WTC11 (cell line): ENCODE data around the gene SUPT20H. TPM values are rescaled to one million over a fixed set of nuclear protein-coding genes. Genes with fewer than 3 reads are reported as not detected.

Source experiments
- ATAC-seq: fragments of 200-7000 bp; cut with Tn5 transposase; 2 replicates; pipeline ENCODE4 v1.10.0; 2021; ENCODE audit warnings: mild to moderate bottlenecking, moderate library complexity
- CTCF ChIA-PET: fragments of 300-600 bp; sonication (Branson Sonifier 250); formaldehyde crosslinking; loops from one replicate; lab custom pipeline; 2021; ENCODE audit warnings: antibody characterized with exemption; lab: Charles Lee
- POLR2A ChIA-PET: fragments of 350-600 bp; sonication (Branson Sonifier 250); formaldehyde crosslinking; loops from one replicate; lab custom pipeline; 2021; ENCODE audit warnings: antibody characterized with exemption; lab: Charles Lee
- DNase-seq: peaks from one replicate; pipeline ENCODE4 v3.0.0; 2021; ENCODE audit warnings: low spot score
- H3K27ac Mint-ChIP-seq: 2 replicates; pipeline ENCODE4 v1.8.0; 2021; ENCODE audit warnings: mixed read lengths
- H3K27me3 Mint-ChIP-seq: 2 replicates; pipeline ENCODE4 v1.8.0; 2021; ENCODE audit warnings: low read depth, mild to moderate bottlenecking, moderate library complexity, mixed read lengths
- H3K36me3 Mint-ChIP-seq: 2 replicates; pipeline ENCODE4 v1.8.0; 2021; ENCODE audit warnings: mixed read lengths
- H3K4me1 Mint-ChIP-seq: 2 replicates; pipeline ENCODE4 v1.8.0; 2022; ENCODE audit warnings: mixed read lengths
- H3K4me3 Mint-ChIP-seq: 2 replicates; pipeline ENCODE4 v1.8.0; 2021; ENCODE audit warnings: mild to moderate bottlenecking, moderate library complexity, mixed read lengths
- H3K9me3 Mint-ChIP-seq: 2 replicates; pipeline ENCODE4 v1.8.0; 2021; ENCODE audit warnings: mixed read lengths
- CBFB ChIP-seq: sonication (generic); formaldehyde crosslinking; IDR thresholded peaks from 2 replicates; pipeline ENCODE4 v1.8.1; 2022; ENCODE audit warnings: mild to moderate bottlenecking, low read depth, missing genetic modification reagents
- CREB1 ChIP-seq: sonication (generic); formaldehyde crosslinking; IDR thresholded peaks from 2 replicates; pipeline ENCODE4 v1.8.0; 2023; ENCODE audit warnings: mild to moderate bottlenecking, missing genetic modification reagents
- EMX1 ChIP-seq: fragments of 250-450 bp; sonication (Bioruptor Pico); IDR thresholded peaks from 2 replicates; pipeline ENCODE4 v1.8.0; 2021; ENCODE audit warnings: mild to moderate bottlenecking
- ESRRA ChIP-seq: sonication (generic); formaldehyde crosslinking; IDR thresholded peaks from 2 replicates; pipeline ENCODE4 v1.8.1; 2022; ENCODE audit warnings: mild to moderate bottlenecking, missing genetic modification reagents, borderline replicate concordance
- FOXK1 ChIP-seq: sonication (generic); formaldehyde crosslinking; IDR thresholded peaks from 2 replicates; pipeline ENCODE4 v1.8.0; 2022; ENCODE audit warnings: mild to moderate bottlenecking, moderate library complexity, missing genetic modification reagents
- FOXP1 ChIP-seq: sonication (generic); formaldehyde crosslinking; IDR thresholded peaks from 2 replicates; pipeline ENCODE4 v1.8.0; 2022; ENCODE audit warnings: missing genetic modification reagents, mild to moderate bottlenecking, moderate library complexity, borderline replicate concordance
- GABPB1 ChIP-seq: sonication (generic); formaldehyde crosslinking; IDR thresholded peaks from 2 replicates; pipeline ENCODE4 v1.8.1; 2023; ENCODE audit warnings: mild to moderate bottlenecking, missing genetic modification reagents
- JUN ChIP-seq: sonication (generic); formaldehyde crosslinking; IDR thresholded peaks from 2 replicates; pipeline ENCODE4 v1.8.0; 2023; ENCODE audit warnings: mild to moderate bottlenecking, missing genetic modification reagents
- NFE2L1 ChIP-seq: sonication (generic); formaldehyde crosslinking; IDR thresholded peaks from 2 replicates; pipeline ENCODE4 v1.8.1; 2023; ENCODE audit warnings: missing genetic modification reagents
- NR2C2 ChIP-seq: sonication (generic); formaldehyde crosslinking; IDR thresholded peaks from 2 replicates; pipeline ENCODE4 v1.8.0; 2022; ENCODE audit warnings: mild to moderate bottlenecking, missing genetic modification reagents
- SMAD4 ChIP-seq: sonication (generic); formaldehyde crosslinking; IDR thresholded peaks from 2 replicates; pipeline ENCODE4 v1.8.0; 2022; ENCODE audit warnings: mild to moderate bottlenecking, missing genetic modification reagents
- ZNF423 ChIP-seq: fragments of 250-450 bp; sonication (Bioruptor Pico); IDR thresholded peaks from 2 replicates; pipeline ENCODE4 v2.1.2; 2022; ENCODE audit warnings: mild to moderate bottlenecking, moderate library complexity
- ZNF671 ChIP-seq: fragments of 250-450 bp; sonication (Bioruptor Pico); IDR thresholded peaks from 2 replicates; pipeline ENCODE4 v1.8.0; 2021; ENCODE audit warnings: mild to moderate bottlenecking
- ZSCAN18 ChIP-seq: fragments of 250-450 bp; sonication (Bioruptor Pico); IDR thresholded peaks from 2 replicates; pipeline ENCODE4 v2.1.2; 2022; ENCODE audit warnings: mild to moderate bottlenecking, moderate library complexity
- total RNA-seq: library from RNA; stranded (reverse); gene quantifications from 3 replicates; pipeline ENCODE4 v1.2.3, GENCODE V29; 2021
- TF ChIP-seq, protein P1 (sequence below): sonication (generic); formaldehyde crosslinking; IDR thresholded peaks from 2 replicates; pipeline ENCODE4 v1.8.1; 2023; ENCODE audit warnings: mild to moderate bottlenecking, missing genetic modification reagents
- TF ChIP-seq, protein P2 (sequence below): sonication (generic); formaldehyde crosslinking; IDR thresholded peaks from 2 replicates; pipeline ENCODE4 v1.8.1; 2022; ENCODE audit warnings: low read depth, missing genetic modification reagents, borderline replicate concordance
- TF ChIP-seq, protein P3 (sequence below): sonication (generic); formaldehyde crosslinking; IDR thresholded peaks from 2 replicates; pipeline ENCODE4 v1.8.1; 2022; ENCODE audit warnings: mild to moderate bottlenecking, moderate library complexity, missing genetic modification reagents
- TF ChIP-seq, protein P4 (sequence below): sonication (generic); formaldehyde crosslinking; IDR thresholded peaks from 2 replicates; pipeline ENCODE4 v1.8.1; 2023; ENCODE audit warnings: mild to moderate bottlenecking, missing genetic modification reagents
- TF ChIP-seq, protein P5 (sequence below): fragments of 250-450 bp; sonication (Bioruptor Pico); IDR thresholded peaks from 2 replicates; pipeline ENCODE4 v1.9.0; 2021; ENCODE audit warnings: moderate library complexity, mild to moderate bottlenecking, inconsistent platforms, borderline replicate concordance
- TF ChIP-seq, protein P6 (sequence below): sonication (generic); formaldehyde crosslinking; IDR thresholded peaks from 2 replicates; pipeline ENCODE4 v1.8.1; 2022; ENCODE audit warnings: low read depth, mild to moderate bottlenecking, moderate library complexity, missing genetic modification reagents, borderline replicate concordance
- TF ChIP-seq, protein P7 (sequence below): sonication (generic); formaldehyde crosslinking; IDR thresholded peaks from 2 replicates; pipeline ENCODE4 v1.8.0; 2023; ENCODE audit warnings: mild to moderate bottlenecking, missing genetic modification reagents
- TF ChIP-seq, protein P8 (sequence below): sonication (generic); formaldehyde crosslinking; IDR thresholded peaks from 2 replicates; pipeline ENCODE4 v1.8.0; 2022; ENCODE audit warnings: mild to moderate bottlenecking, missing genetic modification reagents

The SUPT20H gene
- total RNA-seq, 1 experiment from 2014 or later: 68.0 TPM

DNA sequence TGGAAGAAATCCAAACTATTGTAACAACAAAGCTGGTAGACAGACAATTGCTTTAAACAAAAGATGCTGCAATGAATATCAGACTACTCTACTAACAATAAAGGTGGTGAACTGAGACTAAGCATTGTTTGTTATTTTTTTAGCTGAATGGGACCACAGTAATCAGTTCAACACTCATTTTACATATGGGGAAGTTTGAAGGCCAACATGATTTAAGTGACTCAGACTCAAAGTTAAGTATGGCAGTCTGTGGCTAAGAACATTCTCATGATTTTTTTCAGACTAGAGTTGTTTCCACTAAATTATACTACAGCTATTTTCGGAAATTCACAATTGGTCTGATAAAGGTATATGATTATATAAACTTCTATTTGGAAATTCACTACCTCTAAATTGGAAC, 48.5 kb downstream of the SUPT20H start (continued):
- TF ChIP-seq, protein P1, sequence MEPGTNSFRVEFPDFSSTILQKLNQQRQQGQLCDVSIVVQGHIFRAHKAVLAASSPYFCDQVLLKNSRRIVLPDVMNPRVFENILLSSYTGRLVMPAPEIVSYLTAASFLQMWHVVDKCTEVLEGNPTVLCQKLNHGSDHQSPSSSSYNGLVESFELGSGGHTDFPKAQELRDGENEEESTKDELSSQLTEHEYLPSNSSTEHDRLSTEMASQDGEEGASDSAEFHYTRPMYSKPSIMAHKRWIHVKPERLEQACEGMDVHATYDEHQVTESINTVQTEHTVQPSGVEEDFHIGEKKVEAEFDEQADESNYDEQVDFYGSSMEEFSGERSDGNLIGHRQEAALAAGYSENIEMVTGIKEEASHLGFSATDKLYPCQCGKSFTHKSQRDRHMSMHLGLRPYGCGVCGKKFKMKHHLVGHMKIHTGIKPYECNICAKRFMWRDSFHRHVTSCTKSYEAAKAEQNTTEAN (CRISPR knock-in tag): no peak
- TF ChIP-seq EMX1 (CRISPR knock-in tag) (no peak), CREB1 (CRISPR knock-in tag) (no peak), NR2C2 (CRISPR knock-in tag) (no peak)

GRCh38 chr13:37010424-37010823, 49.1 kb downstream of the SUPT20H start:
- CTCF ChIA-PET: no interaction called here
- peaks cover 66% of the 10 kb centered on the region for H3K36me3 Mint-ChIP-seq
- peaks cover 10% of the 10 kb centered on the region for H3K4me1 Mint-ChIP-seq
- peak overlapping the region; percentile 88; the same call in 1 of the 2 replicates for H3K27ac Mint-ChIP-seq
- H3K27me3 Mint-ChIP-seq: no peaks in the 10 kb centered on the region
- TF ChIP-seq, protein P2, sequence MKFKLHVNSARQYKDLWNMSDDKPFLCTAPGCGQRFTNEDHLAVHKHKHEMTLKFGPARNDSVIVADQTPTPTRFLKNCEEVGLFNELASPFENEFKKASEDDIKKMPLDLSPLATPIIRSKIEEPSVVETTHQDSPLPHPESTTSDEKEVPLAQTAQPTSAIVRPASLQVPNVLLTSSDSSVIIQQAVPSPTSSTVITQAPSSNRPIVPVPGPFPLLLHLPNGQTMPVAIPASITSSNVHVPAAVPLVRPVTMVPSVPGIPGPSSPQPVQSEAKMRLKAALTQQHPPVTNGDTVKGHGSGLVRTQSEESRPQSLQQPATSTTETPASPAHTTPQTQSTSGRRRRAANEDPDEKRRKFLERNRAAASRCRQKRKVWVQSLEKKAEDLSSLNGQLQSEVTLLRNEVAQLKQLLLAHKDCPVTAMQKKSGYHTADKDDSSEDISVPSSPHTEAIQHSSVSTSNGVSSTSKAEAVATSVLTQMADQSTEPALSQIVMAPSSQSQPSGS: no peak
- no peak for TF ChIP-seq SMAD4
- TF ChIP-seq, protein P3, sequence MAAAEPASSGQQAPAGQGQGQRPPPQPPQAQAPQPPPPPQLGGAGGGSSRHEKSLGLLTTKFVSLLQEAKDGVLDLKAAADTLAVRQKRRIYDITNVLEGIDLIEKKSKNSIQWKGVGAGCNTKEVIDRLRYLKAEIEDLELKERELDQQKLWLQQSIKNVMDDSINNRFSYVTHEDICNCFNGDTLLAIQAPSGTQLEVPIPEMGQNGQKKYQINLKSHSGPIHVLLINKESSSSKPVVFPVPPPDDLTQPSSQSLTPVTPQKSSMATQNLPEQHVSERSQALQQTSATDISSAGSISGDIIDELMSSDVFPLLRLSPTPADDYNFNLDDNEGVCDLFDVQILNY (CRISPR knock-in tag): no peak
- TF ChIP-seq, protein P4, sequence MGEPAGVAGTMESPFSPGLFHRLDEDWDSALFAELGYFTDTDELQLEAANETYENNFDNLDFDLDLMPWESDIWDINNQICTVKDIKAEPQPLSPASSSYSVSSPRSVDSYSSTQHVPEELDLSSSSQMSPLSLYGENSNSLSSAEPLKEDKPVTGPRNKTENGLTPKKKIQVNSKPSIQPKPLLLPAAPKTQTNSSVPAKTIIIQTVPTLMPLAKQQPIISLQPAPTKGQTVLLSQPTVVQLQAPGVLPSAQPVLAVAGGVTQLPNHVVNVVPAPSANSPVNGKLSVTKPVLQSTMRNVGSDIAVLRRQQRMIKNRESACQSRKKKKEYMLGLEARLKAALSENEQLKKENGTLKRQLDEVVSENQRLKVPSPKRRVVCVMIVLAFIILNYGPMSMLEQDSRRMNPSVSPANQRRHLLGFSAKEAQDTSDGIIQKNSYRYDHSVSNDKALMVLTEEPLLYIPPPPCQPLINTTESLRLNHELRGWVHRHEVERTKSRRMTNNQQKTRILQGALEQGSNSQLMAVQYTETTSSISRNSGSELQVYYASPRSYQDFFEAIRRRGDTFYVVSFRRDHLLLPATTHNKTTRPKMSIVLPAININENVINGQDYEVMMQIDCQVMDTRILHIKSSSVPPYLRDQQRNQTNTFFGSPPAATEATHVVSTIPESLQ (CRISPR knock-in tag): no peak
- TF ChIP-seq, all 79 proteins: peak for 0
- Mint-ChIP-seq H3K4me3 (no peak overlapping the region), H3K9me3 (no peaks in the 10 kb centered on the region)
- POLR2A ChIA-PET: no interaction called here
- DNase-seq (no peak), ATAC-seq (no peak)

- H3K4me1 Mint-ChIP-seq: peaks cover 10% of the 10 kb centered on the region
- H3K4me3 Mint-ChIP-seq: no peak overlapping the region
- peak overlapping the region; percentile 33; the same call in 1 of the 2 replicates for H3K27ac Mint-ChIP-seq
- ChIA-PET POLR2A (no interaction called here), CTCF (no interaction called here)
- ATAC-seq (no peak), DNase-seq (no peak)
- no peaks in the 10 kb centered on the region for H3K9me3 Mint-ChIP-seq
- peaks cover 66% of the 10 kb centered on the region for H3K36me3 Mint-ChIP-seq
- H3K27me3 Mint-ChIP-seq: no peaks in the 10 kb centered on the region
- TF ChIP-seq NFE2L1 (CRISPR knock-in tag): no peak
- TF ChIP-seq, protein P5, sequence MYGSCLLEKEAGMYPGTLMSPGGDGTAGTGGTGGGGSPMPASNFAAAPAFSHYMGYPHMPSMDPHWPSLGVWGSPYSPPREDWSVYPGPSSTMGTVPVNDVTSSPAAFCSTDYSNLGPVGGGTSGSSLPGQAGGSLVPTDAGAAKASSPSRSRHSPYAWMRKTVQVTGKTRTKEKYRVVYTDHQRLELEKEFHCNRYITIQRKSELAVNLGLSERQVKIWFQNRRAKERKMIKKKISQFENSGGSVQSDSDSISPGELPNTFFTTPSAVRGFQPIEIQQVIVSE: no peak
- TF ChIP-seq, protein P6, sequence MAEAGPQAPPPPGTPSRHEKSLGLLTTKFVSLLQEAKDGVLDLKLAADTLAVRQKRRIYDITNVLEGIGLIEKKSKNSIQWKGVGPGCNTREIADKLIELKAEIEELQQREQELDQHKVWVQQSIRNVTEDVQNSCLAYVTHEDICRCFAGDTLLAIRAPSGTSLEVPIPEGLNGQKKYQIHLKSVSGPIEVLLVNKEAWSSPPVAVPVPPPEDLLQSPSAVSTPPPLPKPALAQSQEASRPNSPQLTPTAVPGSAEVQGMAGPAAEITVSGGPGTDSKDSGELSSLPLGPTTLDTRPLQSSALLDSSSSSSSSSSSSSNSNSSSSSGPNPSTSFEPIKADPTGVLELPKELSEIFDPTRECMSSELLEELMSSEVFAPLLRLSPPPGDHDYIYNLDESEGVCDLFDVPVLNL (CRISPR knock-in tag): no peak
- no peak for TF ChIP-seq ZNF671 (CRISPR knock-in tag)
- no peak for TF ChIP-seq ZSCAN18 (CRISPR knock-in tag)
- TF ChIP-seq, protein P7, sequence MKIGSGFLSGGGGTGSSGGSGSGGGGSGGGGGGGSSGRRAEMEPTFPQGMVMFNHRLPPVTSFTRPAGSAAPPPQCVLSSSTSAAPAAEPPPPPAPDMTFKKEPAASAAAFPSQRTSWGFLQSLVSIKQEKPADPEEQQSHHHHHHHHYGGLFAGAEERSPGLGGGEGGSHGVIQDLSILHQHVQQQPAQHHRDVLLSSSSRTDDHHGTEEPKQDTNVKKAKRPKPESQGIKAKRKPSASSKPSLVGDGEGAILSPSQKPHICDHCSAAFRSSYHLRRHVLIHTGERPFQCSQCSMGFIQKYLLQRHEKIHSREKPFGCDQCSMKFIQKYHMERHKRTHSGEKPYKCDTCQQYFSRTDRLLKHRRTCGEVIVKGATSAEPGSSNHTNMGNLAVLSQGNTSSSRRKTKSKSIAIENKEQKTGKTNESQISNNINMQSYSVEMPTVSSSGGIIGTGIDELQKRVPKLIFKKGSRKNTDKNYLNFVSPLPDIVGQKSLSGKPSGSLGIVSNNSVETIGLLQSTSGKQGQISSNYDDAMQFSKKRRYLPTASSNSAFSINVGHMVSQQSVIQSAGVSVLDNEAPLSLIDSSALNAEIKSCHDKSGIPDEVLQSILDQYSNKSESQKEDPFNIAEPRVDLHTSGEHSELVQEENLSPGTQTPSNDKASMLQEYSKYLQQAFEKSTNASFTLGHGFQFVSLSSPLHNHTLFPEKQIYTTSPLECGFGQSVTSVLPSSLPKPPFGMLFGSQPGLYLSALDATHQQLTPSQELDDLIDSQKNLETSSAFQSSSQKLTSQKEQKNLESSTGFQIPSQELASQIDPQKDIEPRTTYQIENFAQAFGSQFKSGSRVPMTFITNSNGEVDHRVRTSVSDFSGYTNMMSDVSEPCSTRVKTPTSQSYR (CRISPR knock-in tag): no peak
- TF ChIP-seq FOXP1 (CRISPR knock-in tag): no peak
- no peak for TF ChIP-seq GABPB1
- TF ChIP-seq ESRRA (CRISPR knock-in tag): no peak
- TF ChIP-seq, protein P8, sequence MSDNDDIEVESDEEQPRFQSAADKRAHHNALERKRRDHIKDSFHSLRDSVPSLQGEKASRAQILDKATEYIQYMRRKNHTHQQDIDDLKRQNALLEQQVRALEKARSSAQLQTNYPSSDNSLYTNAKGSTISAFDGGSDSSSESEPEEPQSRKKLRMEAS (CRISPR knock-in tag): no peak
- no peak for TF ChIP-seq JUN (CRISPR knock-in tag)
- no peak for TF ChIP-seq CBFB (CRISPR knock-in tag)
- TF ChIP-seq FOXK1: no peak
- no peak for TF ChIP-seq ZNF423 (CRISPR knock-in tag)
Observed at GRCh38 chr13:37009692-37010091, 49.8 kb downstream of the SUPT20H start.
